ENCODE measurements around the gene MYO1G. TPM values are rescaled to one million over a fixed set of nuclear protein-coding genes. Genes with fewer than 3 reads are reported as not detected.

Gene MYO1G
- total RNA-seq, 4 donors from 2014 or later: 0.82 to 7.8 (median 2.8) TPM

DNA sequence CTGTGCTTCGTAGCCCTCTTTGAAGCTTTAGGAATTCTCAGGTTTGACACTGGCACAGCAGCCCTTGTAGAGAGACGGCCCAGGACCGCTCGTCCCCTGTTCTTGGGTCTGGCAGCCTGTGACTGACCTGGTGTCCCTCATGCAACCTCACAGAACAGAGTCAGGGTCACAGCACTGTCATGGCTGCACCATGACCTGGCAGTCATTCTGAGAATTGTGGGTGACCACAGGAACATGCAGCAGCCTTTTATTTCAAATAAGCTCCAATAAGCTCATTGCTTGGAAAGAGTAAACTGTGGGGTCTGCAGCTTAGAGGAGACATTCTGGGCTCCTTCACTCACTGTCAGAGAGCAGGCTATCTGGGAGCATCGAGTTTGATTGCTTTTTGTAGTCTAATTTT is 42.5 kb downstream of the MYO1G start:
- TF ChIP-seq, protein P1, sequence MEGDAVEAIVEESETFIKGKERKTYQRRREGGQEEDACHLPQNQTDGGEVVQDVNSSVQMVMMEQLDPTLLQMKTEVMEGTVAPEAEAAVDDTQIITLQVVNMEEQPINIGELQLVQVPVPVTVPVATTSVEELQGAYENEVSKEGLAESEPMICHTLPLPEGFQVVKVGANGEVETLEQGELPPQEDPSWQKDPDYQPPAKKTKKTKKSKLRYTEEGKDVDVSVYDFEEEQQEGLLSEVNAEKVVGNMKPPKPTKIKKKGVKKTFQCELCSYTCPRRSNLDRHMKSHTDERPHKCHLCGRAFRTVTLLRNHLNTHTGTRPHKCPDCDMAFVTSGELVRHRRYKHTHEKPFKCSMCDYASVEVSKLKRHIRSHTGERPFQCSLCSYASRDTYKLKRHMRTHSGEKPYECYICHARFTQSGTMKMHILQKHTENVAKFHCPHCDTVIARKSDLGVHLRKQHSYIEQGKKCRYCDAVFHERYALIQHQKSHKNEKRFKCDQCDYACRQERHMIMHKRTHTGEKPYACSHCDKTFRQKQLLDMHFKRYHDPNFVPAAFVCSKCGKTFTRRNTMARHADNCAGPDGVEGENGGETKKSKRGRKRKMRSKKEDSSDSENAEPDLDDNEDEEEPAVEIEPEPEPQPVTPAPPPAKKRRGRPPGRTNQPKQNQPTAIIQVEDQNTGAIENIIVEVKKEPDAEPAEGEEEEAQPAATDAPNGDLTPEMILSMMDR (IDR thresholded peaks at IDR 0.05; ENCODE audit: low read depth): no peak

DNA sequence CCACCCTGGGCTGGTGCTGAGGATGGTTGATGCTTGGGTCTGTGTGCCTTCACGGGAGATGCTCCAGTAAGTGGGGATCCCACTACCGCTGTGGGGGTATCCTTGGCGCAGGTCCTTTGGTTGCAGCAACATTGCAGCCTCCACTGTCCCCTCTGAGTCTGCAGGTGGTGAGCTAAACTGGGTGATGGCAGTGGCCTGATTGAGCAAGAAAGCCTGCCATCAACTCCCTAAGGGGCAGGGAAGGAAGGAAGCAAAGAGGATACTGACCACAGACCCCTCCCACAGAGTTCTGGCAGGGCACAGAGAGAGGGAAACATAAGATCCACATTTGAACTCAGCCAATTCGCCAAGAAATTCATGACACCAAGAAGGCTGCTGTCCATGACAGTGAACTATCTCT is 43.2 kb downstream of the MYO1G start:
- TF ChIP-seq, protein P1 (IDR thresholded peaks at IDR 0.05; ENCODE audit: low read depth): no peak

DNA sequence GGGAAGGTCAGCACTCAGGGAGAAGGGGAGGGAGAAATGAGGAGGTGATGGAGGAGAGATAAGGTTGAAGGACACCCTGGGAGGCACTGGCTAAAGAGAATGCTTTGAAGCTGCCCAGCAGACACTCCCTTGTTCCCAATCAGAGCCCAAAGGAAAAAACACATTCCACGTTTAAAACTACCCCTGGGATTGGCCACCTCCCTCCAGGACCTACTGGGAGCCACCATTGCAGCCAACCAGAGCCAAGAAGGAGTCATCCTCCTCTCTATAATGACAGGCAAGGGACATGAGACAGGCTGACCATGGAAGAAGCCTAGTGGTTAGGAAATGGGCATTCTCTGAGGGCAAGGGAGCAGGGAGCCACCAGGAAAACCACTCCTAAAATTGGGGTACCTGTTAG is 43.8 kb downstream of the MYO1G start:
- TF ChIP-seq, protein P1 (IDR thresholded peaks at IDR 0.05; ENCODE audit: low read depth): no peak

GRCh38 chr7:44930921-44931320 is 47.9 kb downstream of the MYO1G start:
- TF ChIP-seq, protein P1 (IDR thresholded peaks at IDR 0.05; ENCODE audit: low read depth): no peak

- TF ChIP-seq, protein P1 (IDR thresholded peaks at IDR 0.05; ENCODE audit: low read depth): no peak
Measured at GRCh38 chr7:44922351-44922694, 56.5 kb downstream of the MYO1G start.

DNA sequence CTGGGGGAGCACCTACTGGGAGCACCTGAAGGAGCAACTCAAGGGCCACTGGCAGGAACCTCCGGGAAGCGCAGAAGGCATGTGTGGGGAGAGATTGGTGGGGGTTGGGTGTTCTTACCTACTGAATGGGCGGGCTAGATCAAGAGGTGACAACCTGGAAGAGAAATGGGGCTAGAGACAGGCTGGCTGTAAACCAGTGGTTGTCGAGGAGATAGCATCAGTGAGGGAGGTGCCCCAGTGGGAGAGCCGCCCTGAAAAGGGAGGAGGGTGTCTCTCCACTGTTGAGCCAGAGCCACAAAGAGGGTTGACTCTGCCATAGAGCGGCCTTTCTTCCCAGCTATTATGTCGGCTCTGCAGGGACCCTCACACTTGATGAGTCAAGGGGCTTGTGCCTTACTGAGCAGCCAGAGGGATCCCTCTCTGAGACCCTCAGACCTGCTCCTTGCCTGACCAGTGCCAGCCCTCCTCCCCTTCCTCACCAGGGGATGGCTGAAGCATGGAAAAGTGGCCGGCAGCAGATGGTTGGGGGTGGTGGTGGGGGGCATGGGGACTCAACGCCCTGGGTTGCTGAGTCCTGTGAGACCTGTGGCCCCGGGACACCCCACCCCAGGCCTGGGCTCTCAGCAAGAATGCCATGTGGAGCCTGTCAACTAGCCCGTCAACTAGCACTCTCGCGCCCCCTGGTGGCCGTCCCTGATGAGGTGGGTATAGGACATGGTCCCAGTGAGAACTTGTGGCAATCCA is 57.0 kb downstream of the MYO1G start:
- TF ChIP-seq, protein P1 (IDR thresholded peaks at IDR 0.05; ENCODE audit: low read depth): no peak

DNA sequence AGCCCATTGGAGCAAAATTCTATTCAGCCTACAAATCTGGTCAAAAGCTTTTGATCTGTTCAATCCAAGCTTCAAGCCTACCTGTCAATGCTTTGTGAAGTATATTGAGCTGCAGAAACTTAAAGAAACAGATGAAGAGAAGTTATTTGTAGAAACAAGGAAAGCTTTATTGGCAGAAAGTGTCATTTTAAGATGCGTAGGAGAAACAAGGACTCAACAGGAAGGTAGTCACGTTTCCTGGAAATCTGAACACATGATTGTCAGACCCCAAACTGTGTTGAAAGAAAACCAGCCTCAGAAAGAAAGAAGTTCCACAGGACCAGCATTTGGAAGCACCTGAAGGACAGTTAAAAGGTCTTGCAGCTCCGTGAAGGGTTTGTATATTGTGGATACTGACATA is 58.7 kb downstream of the MYO1G start:
- TF ChIP-seq, protein P1 (IDR thresholded peaks at IDR 0.05; ENCODE audit: low read depth): no peak

Data from subcutaneous adipose tissue (tissue), 4 donors.